A673 (cell line): ENCODE results near the gene CRB2.

Experiments
- CTCF ChIP-seq: fragments of 300-800, 200-600 bp; sonication (generic); conservative IDR thresholded peaks from 2 replicates; pipeline ENCODE4 v1.5.1; 2017; ENCODE audit warnings: low read depth, mild to moderate bottlenecking, antibody characterized with exemption, low read length, moderate library complexity, mixed read lengths
- EZH2 ChIP-seq: fragments of 200-600 bp; sonication (generic); IDR thresholded peaks from 2 replicates; pipeline ENCODE4 v1.6.1; 2017; ENCODE audit warnings: borderline replicate concordance, low read depth, mild to moderate bottlenecking, mixed read lengths, antibody characterized with exemption, low read length; ENCODE audit not compliant: poor library complexity, severe bottlenecking

GRCh38 chr9:123382653-123383511 is 26.9 kb downstream of the CRB2 start:
- TF ChIP-seq CTCF (no peak), EZH2 (no peak)
